HepG2 (cell line): ENCODE data around the gene PSG2. TPM values are rescaled to one million over a fixed set of nuclear protein-coding genes. Genes with fewer than 3 reads are reported as not detected.
"Not testable (repeated sequence)": the region's sequence is repeated elsewhere in the genome, so short reads cannot be mapped to it uniquely, and the experiment has no call there.

Source experiments
- ATAC-seq: fragments of 200-7000 bp; cut with Tn5 transposase; 3 replicates; pipeline ENCODE4 v1.9.1; 2020; ENCODE audit warnings: mild to moderate bottlenecking, moderate library complexity
- BruUV-seq: library from RNA; stranded (reverse); fragments of 400-500 nt; replicated peaks from 2 replicates; lab custom pipeline; 2021; lab: Mats Ljungman, UMichigan
- CTCF ChIA-PET: fragments of 300-600 bp; formaldehyde crosslinking; extraction: SDS; loops from one replicate; lab custom pipeline; 2021; ENCODE audit warnings: low total read pairs, inconsistent platforms, low intra/inter-chr PET ratio; lab: Yijun Ruan, JAX
- POLR2A ChIA-PET: fragments of 350-600 bp; sonication (Branson Sonifier 250); formaldehyde crosslinking; loops from one replicate; lab custom pipeline; 2020; ENCODE audit warnings: antibody characterized with exemption, inconsistent platforms; lab: Yijun Ruan, JAX
- DNase-seq: peaks from one replicate; pipeline ENCODE4 v3.0.0-alpha.2; 2015; ENCODE audit warnings: low spot score
- FAIRE-seq: peaks from 3 replicates; lab custom pipeline; 2011; peaks lifted over from hg19 to GRCh38; lab: Jason Lieb, UNC
- H2AFZ ChIP-seq: one replicate; pipeline ENCODE4 v1.6.1; 2011; ENCODE audit warnings: low read length, inconsistent platforms
- H3K27ac ChIP-seq: fragments of 300-600 bp; 3 replicates; pipeline ENCODE4 v1.8.0; 2011; ENCODE audit warnings: mixed run types, mild to moderate bottlenecking, mixed read lengths, low read length, inconsistent platforms; ENCODE audit not compliant: insufficient read depth; ENCODE audit errors: extremely low read length
- H3K27me3 ChIP-seq, 2 experiments: fragments of 200-600 bp in 1 of 2; 2 replicates in 1 of 2; 3 replicates in 1 of 2; pipeline versions ENCODE4 v1.6.0 to v1.8.0; 2011; ENCODE audit warnings: low read length in 2 of 2, mild to moderate bottlenecking in 2 of 2, moderate library complexity in 2 of 2, inconsistent platforms in 1 of 2; ENCODE audit not compliant: insufficient read depth in 2 of 2, control insufficient read depth in 1 of 2
- H3K36me3 ChIP-seq, 2 experiments: fragments of 200-600 bp in 1 of 2; replicated peaks in 1 of 2; 2 replicates in 1 of 2; 3 replicates in 1 of 2; pipeline versions ENCODE4 v1.5.1 to v1.8.0; 2011; ENCODE audit warnings: low read length in 2 of 2, inconsistent platforms in 1 of 2; ENCODE audit not compliant: insufficient read depth in 2 of 2, control insufficient read depth in 1 of 2
- H3K4me1 ChIP-seq: 2 replicates; pipeline ENCODE4 v1.5.1; 2012; ENCODE audit warnings: low read length, inconsistent platforms; ENCODE audit not compliant: insufficient read depth
- H3K4me2 ChIP-seq: 2 replicates; pipeline ENCODE4 v1.6.0; 2011; ENCODE audit warnings: low read depth, low read length, inconsistent platforms
- H3K4me3 ChIP-seq, 3 experiments: fragments of 200-600 bp in 1 of 3; sonication (generic), shearing (Covaris generic) in 1 of 3; replicated peaks in 1 of 3; 2 replicates each; pipeline ENCODE4 v1.5.1; 2011 to 2016; ENCODE audit warnings: low read length in 3 of 3, inconsistent platforms in 2 of 3, low read depth in 2 of 3, mild to moderate bottlenecking in 2 of 3, control low read depth in 1 of 3, mixed read lengths in 1 of 3; ENCODE audit not compliant: insufficient read depth in 1 of 3
- H3K79me2 ChIP-seq: one replicate; pipeline ENCODE4 v1.6.1; 2011; ENCODE audit warnings: low read length, inconsistent platforms; ENCODE audit not compliant: insufficient read depth
- H3K9ac ChIP-seq: 2 replicates; pipeline ENCODE4 v1.6.0; 2011; ENCODE audit warnings: mild to moderate bottlenecking, low read depth, low read length, inconsistent platforms; ENCODE audit not compliant: insufficient read depth
- H3K9me3 ChIP-seq: 2 replicates; pipeline ENCODE4 v1.5.1; 2012; ENCODE audit warnings: mild to moderate bottlenecking, low read length
- H4K20me1 ChIP-seq: 2 replicates; pipeline ENCODE4 v1.6.0; 2011; ENCODE audit warnings: inconsistent platforms, mild to moderate bottlenecking, low read length, moderate library complexity; ENCODE audit not compliant: insufficient read depth
- WGBS: methylation state at CpG from one replicate; pipeline ENCODE4 v1.1.6; 2017; ENCODE audit warnings: low lambda C conversion rate; 5-methylcytosine and 5-hydroxymethylcytosine counted together
- in situ Hi-C: cut with HindIII; loops from 2 replicates; pipeline ENCODE4 v1.10.0; 2017; ENCODE audit warnings: low pct_unique_long_range_greater_than_20kb; ENCODE audit not compliant: extremely low pct_ligation_motif_present
- intact Hi-C: fragments of 100-400 bp; cut with micrococcal nuclease; formaldehyde crosslinking; loops from one replicate; pipeline ENCODE4 v1.10.0; 2022; ENCODE audit not compliant: unreplicated experiment
- polyA plus RNA-seq, 8 experiments: library from polyadenylated mRNA; depleted of rRNA in 3 of 8; stranded (reverse) in 7 of 8; unstranded in 1 of 8; fragments of >200 nt; fragmentation: Illumina TruSeq in 4 of 8; extraction: Trizol in 4 of 8; gene quantifications; 2 replicates each; pipeline versions ENCODE4 v1.2.1 to v1.2.3, GENCODE V29; 2011 to 2016; ENCODE audit warnings: low read depth in 4 of 8, missing spikeins in 1 of 8, mixed read lengths in 1 of 8; ENCODE audit not compliant: insufficient read depth in 1 of 8
- total RNA-seq, 5 experiments: library from RNA; depleted of rRNA; stranded (reverse); fragments of >200 nt; fragmentation: Illumina TruSeq; extraction: Trizol; gene quantifications; 2 replicates each; pipeline ENCODE4 v1.2.3, GENCODE V29; 2016; ENCODE audit warnings: low read depth in 1 of 5

The PSG2 gene
- total and polyA plus RNA-seq, 2 of the 13 experiments (the other 11 are each of a cell fraction or from before 2014, with no cell fraction given): not detected

- DNase-seq, H3K4me2 ChIP-seq, intact Hi-C loops, H4K20me1 ChIP-seq, BruUV-seq, H3K27me3 ChIP-seq, FAIRE-seq, H3K4me1 ChIP-seq, H3K79me2 ChIP-seq, H3K36me3 ChIP-seq, in situ Hi-C loops, H3K27ac ChIP-seq, ATAC-seq, H2AFZ ChIP-seq, H3K9ac ChIP-seq, H3K4me3 ChIP-seq, CTCF ChIA-PET, POLR2A ChIA-PET: not testable (repeated sequence)
- peaks cover 11% of the 10 kb centered on the region; the same call in 1 of the 2 replicates for H3K9me3 ChIP-seq
- WGBS: 3% methylated on average over 2 of the region's 2 CpGs
These were observed 24.1 kb downstream of the PSG2 start for GRCh38 chr19:43058440-43058839.

DNA sequence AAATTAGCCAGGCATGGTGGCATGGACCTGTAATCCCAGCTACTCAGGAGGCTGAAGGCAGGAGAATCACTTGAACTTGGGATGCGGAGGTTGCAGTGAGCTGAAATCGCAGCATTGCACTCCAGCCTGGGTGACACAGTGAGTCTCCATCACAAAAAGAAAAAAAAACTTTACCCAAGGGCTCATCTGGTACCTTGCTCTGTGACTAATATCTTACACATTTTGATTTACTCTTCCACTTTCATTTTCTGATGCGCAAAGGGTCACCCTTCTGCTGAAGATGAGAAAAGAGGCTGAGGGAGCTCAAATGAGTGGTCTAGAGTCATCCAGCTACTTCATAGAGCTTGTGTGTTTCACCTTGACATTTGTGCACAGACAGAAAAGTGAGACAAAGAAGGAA lies 34.5 kb downstream of the PSG2 start:
- ATAC-seq, FAIRE-seq, DNase-seq, H3K27me3 ChIP-seq, CTCF ChIA-PET, H3K36me3 ChIP-seq, H3K4me1 ChIP-seq, H3K4me2 ChIP-seq, H3K9me3 ChIP-seq, in situ Hi-C loops, POLR2A ChIA-PET, H4K20me1 ChIP-seq, H3K4me3 ChIP-seq, H3K79me2 ChIP-seq, H3K27ac ChIP-seq, BruUV-seq, H3K9ac ChIP-seq, intact Hi-C loops, H2AFZ ChIP-seq: not testable (repeated sequence)
- 55% methylated on average over 3 of the region's 3 CpGs for WGBS

GRCh38 chr19:43046578-43046977 lies 35.9 kb downstream of the PSG2 start:
- POLR2A ChIA-PET, DNase-seq, ATAC-seq, in situ Hi-C loops, H3K27ac ChIP-seq, H3K4me2 ChIP-seq, H3K9ac ChIP-seq, CTCF ChIA-PET, FAIRE-seq, intact Hi-C loops, H3K36me3 ChIP-seq, H2AFZ ChIP-seq, H3K79me2 ChIP-seq, H3K9me3 ChIP-seq, H3K27me3 ChIP-seq, H4K20me1 ChIP-seq, H3K4me1 ChIP-seq, H3K4me3 ChIP-seq, BruUV-seq: not testable (repeated sequence)
- WGBS: 0% methylated on average over 2 of the region's 2 CpGs

GRCh38 chr19:43043492-43044180 lies 38.9 kb downstream of the PSG2 start:
- BruUV-seq, H3K4me1 ChIP-seq, H3K36me3 ChIP-seq, H4K20me1 ChIP-seq, CTCF ChIA-PET, H3K9me3 ChIP-seq, ATAC-seq, H2AFZ ChIP-seq, H3K27me3 ChIP-seq, H3K4me3 ChIP-seq, POLR2A ChIA-PET, intact Hi-C loops, FAIRE-seq, DNase-seq, in situ Hi-C loops, H3K27ac ChIP-seq, H3K79me2 ChIP-seq, H3K9ac ChIP-seq, H3K4me2 ChIP-seq: not testable (repeated sequence)
- WGBS: no CpG with 5 or more reads among the region's 1 CpG
